Stimulated activated CD8-positive, alpha-beta memory T cell treated with anti-CD3 and anti-CD28 coated beads, Interleukin-12 subunit alpha, Interleukin-12 subunit beta, amount 100 ng/mL, for 1 hour (primary cell): Measurements from ENCODE around the gene MSI2.

Source experiments
- DNase-seq: peaks from one replicate; pipeline ENCODE4 v3.0.0-alpha.2; 2020; ENCODE audit warnings: low read depth

The MSI2 gene

GRCh38 chr17:57599271-57600045 is 343.1 kb downstream of the MSI2 start:
- no peak for DNase-seq

DNA sequence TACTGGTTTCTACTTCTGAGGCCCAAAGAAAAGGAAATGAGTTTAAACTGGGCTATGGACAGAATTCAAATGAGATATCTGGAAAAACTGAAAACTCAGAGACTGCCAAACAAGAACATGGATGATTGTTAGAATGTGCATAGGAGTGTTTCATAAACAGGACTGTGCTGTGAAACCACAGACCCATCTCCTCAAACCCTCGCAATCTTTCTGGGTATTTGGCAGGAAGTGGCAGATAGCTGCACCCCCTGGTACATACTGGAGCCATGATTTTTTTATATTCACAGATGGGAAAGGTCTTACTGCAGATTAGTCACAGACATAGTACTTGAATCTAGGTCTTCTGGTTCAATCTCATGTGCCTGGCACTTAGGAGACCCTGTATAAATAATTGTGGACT is 343.8 kb downstream of the MSI2 start:
- DNase-seq = no peak

GRCh38 chr17:57601143-57601735 is 344.9 kb downstream of the MSI2 start:
- no peak for DNase-seq

GRCh38 chr17:57602896-57603295 is 346.6 kb downstream of the MSI2 start:
- no peak for DNase-seq

DNA sequence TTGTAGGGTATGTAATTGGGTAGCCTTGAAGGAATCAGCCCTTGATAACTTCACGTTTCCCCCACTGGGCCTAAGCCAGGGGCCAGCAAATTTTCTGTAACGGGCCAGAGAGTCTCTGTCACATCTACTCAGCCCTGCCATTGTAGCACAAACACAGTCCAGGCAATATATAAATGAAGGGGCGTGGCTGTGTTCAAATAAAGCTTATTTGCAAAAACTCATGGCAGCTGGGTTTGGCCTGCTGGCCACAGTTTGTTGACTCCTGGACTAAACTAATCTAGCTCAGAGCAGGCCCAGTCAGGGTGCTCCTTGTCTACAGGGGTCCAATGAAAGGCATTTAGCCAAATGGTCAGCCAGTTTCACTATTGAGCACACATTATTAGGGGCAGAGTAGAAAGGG is 347.2 kb downstream of the MSI2 start:
- DNase-seq = no peak

- DNase-seq = peak; percentile 56
Observed at GRCh38 chr17:57603978-57604377, 347.7 kb downstream of the MSI2 start.

- no peak for DNase-seq
Observed at GRCh38 chr17:57604771-57605674, 348.7 kb downstream of the MSI2 start.

DNA sequence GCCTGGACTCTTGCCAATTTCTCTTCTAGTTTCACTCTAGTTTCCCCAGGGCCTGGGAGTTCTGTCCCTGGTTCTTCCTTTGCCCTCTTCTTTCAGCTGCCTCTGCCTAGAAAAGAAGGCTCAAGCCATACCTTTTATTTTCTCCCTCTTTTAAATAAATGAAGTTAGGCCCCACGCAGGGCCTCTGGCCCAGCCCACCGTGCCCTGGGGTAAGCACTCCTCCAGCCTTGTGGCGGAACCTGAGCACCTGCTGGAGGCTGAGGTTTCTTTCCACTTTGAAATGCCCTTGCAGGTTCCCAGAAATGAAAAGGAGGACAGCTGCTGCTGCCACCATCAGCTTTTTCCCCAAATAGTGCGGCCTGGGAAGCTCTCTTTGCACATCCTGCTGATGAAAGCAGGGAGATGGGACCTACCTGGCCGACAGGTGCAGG is 349.4 kb downstream of the MSI2 start:
- DNase-seq = no peak

DNA sequence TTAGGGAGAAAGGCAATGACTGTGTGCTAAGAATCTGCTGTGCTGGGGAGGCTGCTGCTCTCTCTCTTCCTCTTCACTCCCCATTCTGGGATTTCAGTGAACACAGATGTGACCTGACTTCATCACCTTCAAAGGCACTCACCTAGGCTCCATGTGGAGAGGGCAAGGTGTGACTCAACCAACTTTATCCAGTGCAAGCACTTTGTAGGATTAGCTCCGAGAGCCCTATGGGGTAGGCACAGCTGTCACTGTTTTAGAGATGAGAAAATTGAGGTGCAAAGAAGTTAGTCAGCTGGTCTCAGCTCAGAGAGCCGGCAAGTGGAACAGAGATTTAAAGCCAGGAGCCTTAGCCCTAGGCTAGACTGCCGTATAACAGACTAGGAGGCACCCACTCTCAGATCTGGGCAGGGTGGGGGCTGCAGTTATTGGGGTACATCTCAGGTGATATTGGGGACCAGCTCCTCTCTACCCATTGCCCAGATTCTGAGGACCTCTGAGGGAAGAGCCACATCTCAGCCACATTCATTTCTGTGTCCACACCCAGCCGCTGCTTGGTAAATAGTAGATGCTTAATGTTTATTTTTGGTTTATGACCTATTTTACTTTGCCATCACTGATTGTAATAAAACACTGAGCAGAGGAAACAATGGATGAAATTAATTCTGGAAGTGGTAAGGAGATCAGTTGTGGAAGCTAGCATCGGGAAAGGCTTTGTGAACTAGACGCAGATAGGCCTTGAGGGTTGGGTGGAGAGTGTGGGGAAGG is 350.0 kb downstream of the MSI2 start:
- DNase-seq = no peak

DNA sequence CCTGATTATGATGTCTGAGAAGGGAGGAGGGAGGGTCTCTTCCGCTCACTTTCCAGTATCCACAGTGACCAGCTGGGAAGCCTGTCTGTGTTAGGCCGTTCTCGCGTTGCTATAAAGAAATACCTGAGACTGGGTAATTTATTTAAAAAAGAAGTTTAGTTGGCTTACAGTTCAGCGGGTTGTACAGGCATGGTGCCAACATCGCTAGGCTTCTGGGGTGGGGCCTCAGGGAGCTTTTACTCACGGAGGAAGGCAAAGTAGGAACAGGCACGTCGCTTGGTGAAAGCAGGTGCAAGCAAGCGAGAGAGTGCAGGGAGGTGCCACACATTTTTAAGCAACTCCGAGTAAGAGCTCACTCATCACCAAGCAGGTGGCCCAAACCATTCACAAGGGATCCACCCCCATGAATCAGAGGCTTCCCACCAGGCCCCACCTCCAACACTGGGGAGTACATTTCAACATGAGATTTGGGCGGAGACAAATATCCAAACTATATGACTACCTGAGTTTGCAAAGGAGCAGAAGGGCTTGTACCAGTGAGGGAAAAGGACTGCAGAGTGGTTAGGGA is 351.3 kb downstream of the MSI2 start:
- DNase-seq = no peak

DNA sequence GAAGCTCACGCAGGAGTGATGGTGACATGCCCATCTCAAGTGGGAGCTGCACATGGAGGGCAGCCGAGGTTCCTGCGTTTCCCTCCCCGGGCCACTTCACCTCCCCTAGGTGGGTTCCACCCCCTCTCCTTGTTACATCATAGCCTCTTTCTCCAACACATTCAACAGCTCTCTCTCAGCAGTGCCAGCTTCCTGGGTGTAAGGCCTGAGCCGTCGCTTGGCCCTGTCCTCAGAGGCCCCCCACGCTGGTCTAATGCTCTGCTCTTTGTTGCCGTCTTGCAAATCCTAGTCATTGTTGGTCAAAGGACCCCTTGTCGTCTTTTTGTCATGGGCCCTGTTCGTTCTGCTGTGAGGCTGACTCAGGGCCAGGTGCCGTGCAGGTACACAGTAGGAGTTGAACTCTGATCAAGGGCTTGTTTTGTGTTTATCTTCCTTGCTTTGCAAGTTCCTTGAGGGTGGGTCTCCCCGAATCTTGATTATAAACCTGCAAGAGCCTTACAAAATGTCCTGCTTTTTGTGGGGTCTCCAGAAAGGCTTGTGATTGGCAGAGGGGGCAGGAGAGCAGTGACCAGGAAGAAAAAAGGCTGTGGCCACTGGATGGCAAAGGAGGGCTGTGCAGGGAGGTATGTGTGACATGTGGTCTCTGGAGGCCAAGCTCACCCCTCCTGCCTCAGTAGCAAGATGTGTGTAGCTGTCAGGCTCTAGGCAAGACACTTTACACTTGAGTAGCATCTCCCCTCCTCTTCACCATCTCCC is 352.2 kb downstream of the MSI2 start:
- DNase-seq = no peak

GRCh38 chr17:57609125-57609877 is 353.0 kb downstream of the MSI2 start:
- DNase-seq = no peak

GRCh38 chr17:57609878-57610270 is 353.6 kb downstream of the MSI2 start:
- no peak for DNase-seq

- DNase-seq = no peak
Observed at GRCh38 chr17:57612202-57613071, 356.1 kb downstream of the MSI2 start.

DNA sequence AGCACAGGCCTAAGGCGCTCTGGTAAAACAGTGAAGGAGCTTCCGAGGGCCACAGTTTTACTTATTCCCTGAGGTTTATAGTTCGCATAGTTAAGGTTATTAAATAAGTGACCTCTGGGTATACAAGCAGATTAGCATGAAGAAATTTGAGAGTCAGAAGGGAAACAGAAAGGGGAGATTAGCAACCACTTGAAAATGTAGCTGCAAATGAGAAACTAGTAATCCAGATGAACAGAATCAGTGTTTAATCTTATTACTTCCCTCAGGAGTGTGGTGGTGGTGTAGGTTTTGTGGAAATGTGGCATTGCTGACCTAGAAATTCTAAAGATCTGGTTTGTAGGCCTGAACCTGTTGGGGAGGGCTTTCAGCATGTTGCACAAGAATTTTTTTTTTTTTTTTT is 358.4 kb downstream of the MSI2 start:
- DNase-seq = no peak

DNA sequence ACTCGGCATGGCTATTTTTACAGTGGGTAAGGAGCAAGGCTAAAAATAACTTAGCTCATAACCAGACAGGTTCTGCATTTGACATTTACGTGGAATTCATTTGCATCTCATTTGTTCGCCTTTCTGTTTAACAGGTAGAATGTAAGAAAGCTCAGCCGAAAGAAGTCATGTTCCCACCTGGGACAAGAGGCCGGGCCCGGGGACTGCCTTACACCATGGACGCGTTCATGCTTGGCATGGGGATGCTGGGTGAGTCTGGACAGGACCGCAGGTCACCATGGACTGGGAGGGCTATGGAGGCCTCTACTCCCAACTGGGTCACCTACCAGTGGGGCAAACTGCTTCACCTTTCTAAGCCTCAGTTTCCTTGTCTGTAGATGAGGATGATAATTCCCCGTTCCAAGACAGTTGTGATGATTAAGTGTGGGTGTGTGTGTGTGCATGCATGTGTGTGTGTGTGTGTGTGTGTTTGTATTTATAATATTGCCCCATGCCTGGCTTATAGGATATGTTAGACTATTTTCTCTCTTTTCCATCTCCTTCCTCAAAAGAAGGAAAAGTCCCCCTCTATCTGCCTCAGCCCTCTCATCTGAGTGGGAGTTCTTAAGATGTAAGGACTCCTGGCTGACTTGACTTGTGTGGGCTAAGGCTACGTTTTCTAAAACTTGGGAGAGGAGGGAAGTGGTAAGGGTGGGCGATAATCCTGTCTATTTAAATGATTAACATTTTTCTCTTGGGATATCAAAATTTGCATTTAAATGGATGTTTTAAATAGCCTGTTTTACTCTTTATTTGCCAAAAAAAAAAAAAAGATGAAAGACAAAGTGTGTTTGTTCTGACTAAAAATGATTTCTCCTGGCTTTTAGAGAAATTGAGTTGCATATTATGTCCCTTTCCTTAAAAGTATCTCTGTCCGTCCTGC is 359.8 kb downstream of the MSI2 start:
- no peak for DNase-seq

DNA sequence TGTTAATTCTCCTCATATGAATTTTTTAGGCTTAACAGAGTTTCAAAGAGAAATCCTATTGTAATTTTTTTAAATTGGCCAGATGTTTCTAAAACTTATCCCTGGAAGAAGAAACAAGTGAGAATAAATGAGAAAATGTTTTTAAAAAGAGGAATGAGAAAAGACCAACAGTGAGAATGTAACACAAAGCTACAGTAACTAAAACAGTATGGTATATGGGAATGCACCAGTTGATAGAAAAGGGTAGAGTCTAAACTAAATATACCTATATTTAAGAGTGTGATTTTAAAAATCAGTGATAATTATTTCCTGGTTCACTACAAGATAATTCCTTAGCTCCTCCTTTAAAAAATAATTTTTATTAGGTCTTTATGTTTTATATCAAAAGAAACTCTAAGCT is 360.9 kb downstream of the MSI2 start:
- no peak for DNase-seq
